ENCODE measurements around the gene MINDY1. TPM values are rescaled to one million over a fixed set of nuclear protein-coding genes. Genes with fewer than 3 reads are reported as not detected.

The MINDY1 gene
- total and polyA plus RNA-seq, 9 of the 15 experiments (the other 6 are each of a cell fraction or from before 2014, with no cell fraction given) = 0.49 to 11.0 (median 6.0) TPM

- TF ChIP-seq ZNF785 (CRISPR knock-in tag; IDR thresholded peaks at IDR 0.05) (no peak), HDAC8 (tag; IDR thresholded peaks at IDR 0.05) (no peak), SAP30 (IDR thresholded peaks at IDR 0.05; ENCODE audit: borderline replicate concordance, insufficient read depth, low read depth, low read length, poor library complexity, severe bottlenecking) (no peak), ZNF146 (CRISPR knock-in tag; IDR thresholded peaks at IDR 0.05; ENCODE audit: unreplicated experiment) (no peak), CEBPG (CRISPR knock-in tag; IDR thresholded peaks at IDR 0.05) (0 out of 2 replicates have a peak, but pooled peaks have one; percentile 2), CEBPG (tag; conservative IDR thresholded peaks at IDR 0.05 in 1 of 2, IDR thresholded peaks at IDR 0.05 in 1 of 2) (0 out of 4 replicates have a peak, but pooled peaks of 1 of the 2 experiments have one; percentile 3), FOXM1 (IDR thresholded peaks at IDR 0.05; ENCODE audit: low read depth) (no peak), FOXM1 (CRISPR knock-in tag; IDR thresholded peaks at IDR 0.05; ENCODE audit: low read depth) (no peak), HBP1 (CRISPR knock-in tag; IDR thresholded peaks at IDR 0.05) (no peak), MAX (CRISPR knock-in tag; IDR thresholded peaks at IDR 0.05) (peak; percentile 33; the same call in 1 of the 2 replicates), ZNF12 (CRISPR knock-in tag; IDR thresholded peaks at IDR 0.05) (no peak), CREB1 (IDR thresholded peaks at IDR 0.05) (0 out of 2 replicates have a peak, but pooled peaks have one; percentile 9), CREB1 (CRISPR knock-in tag; IDR thresholded peaks at IDR 0.05) (no peak), HNRNPLL (IDR thresholded peaks at IDR 0.05; ENCODE audit: low read depth, low read length, poor library complexity, severe bottlenecking) (no peak), POLR2A (conservative IDR thresholded peaks at IDR 0.05) (0 out of 2 replicates have a peak, but pooled peaks have one; percentile 19), HDAC6 (IDR thresholded peaks at IDR 0.05; ENCODE audit: low read depth, low read length) (no peak)
- TF ChIP-seq, protein P1, sequence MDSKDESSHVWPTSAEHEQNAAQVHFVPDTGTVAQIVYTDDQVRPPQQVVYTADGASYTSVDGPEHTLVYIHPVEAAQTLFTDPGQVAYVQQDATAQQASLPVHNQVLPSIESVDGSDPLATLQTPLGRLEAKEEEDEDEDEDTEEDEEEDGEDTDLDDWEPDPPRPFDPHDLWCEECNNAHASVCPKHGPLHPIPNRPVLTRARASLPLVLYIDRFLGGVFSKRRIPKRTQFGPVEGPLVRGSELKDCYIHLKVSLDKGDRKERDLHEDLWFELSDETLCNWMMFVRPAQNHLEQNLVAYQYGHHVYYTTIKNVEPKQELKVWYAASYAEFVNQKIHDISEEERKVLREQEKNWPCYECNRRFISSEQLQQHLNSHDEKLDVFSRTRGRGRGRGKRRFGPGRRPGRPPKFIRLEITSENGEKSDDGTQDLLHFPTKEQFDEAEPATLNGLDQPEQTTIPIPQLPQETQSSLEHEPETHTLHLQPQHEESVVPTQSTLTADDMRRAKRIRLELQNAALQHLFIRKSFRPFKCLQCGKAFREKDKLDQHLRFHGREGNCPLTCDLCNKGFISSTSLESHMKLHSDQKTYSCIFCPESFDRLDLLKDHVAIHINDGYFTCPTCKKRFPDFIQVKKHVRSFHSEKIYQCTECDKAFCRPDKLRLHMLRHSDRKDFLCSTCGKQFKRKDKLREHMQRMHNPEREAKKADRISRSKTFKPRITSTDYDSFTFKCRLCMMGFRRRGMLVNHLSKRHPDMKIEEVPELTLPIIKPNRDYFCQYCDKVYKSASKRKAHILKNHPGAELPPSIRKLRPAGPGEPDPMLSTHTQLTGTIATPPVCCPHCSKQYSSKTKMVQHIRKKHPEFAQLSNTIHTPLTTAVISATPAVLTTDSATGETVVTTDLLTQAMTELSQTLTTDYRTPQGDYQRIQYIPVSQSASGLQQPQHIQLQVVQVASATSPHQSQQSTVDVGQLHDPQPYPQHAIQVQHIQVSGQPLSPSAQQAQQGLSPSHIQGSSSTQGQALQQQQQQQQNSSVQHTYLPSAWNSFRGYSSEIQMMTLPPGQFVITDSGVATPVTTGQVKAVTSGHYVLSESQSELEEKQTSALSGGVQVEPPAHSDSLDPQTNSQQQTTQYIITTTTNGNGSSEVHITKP (IDR thresholded peaks at IDR 0.05; ENCODE audit: partially characterized antibody) = peak; percentile 6
- TF ChIP-seq, protein P2, sequence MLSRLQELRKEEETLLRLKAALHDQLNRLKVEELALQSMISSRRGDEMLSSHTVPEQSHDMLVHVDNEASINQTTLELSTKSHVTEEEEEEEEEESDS (CRISPR knock-in tag; IDR thresholded peaks at IDR 0.05) = no peak
- TF ChIP-seq, protein P3, sequence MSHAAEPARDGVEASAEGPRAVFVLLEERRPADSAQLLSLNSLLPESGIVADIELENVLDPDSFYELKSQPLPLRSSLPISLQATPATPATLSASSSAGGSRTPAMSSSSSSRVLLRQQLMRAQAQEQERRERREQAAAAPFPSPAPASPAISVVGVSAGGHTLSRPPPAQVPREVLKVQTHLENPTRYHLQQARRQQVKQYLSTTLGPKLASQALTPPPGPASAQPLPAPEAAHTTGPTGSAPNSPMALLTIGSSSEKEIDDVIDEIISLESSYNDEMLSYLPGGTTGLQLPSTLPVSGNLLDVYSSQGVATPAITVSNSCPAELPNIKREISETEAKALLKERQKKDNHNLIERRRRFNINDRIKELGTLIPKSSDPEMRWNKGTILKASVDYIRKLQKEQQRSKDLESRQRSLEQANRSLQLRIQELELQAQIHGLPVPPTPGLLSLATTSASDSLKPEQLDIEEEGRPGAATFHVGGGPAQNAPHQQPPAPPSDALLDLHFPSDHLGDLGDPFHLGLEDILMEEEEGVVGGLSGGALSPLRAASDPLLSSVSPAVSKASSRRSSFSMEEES (CRISPR knock-in tag; IDR thresholded peaks at IDR 0.05) = no peak
- TF ChIP-seq, protein P4, sequence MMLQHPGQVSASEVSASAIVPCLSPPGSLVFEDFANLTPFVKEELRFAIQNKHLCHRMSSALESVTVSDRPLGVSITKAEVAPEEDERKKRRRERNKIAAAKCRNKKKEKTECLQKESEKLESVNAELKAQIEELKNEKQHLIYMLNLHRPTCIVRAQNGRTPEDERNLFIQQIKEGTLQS (IDR thresholded peaks at IDR 0.05) = no peak
- TF ChIP-seq, protein P4 (CRISPR knock-in tag; conservative IDR thresholded peaks at IDR 0.05) = no peak
Measured at GRCh38 chr1:151055581-151055980, 48.9 kb upstream of the MINDY1 start (continued).

Data from K562 (cell line).